K562 (cell line): ENCODE data around the gene LRRC4C. TPM values are rescaled to one million over a fixed set of nuclear protein-coding genes. Genes with fewer than 3 reads are reported as not detected.

Experiments used
- ATAC-seq: fragments of 200-7000 bp; cut with Tn5 transposase; 3 replicates; pipeline ENCODE4 v1.9.1; 2020; ENCODE audit warnings: moderate library complexity
- BruUV-seq: library from RNA; stranded (reverse); fragments of 400-500 nt; replicated peaks from 2 replicates; lab custom pipeline; 2021; lab: Mats Ljungman, UMichigan
- CTCF ChIA-PET: fragments of 300-600 bp; formaldehyde crosslinking; extraction: SDS; loops from one replicate; lab custom pipeline; 2021; ENCODE audit warnings: low intra/inter-chr PET ratio; lab: Yijun Ruan, JAX
- POLR2A ChIA-PET: fragments of 300-600, 350-650 bp; sonication (Branson Sonifier 250); formaldehyde crosslinking; extraction: SDS; loops from one replicate; lab custom pipeline; 2021; ENCODE audit warnings: antibody characterized with exemption, inconsistent platforms; lab: Yijun Ruan, JAX
- DNase-seq, 4 experiments: peaks; one replicate each; pipeline versions ENCODE4 v3.0.0 to v3.0.0-alpha.2; 2011 to 2018; ENCODE audit warnings: low spot score in 3 of 4, mixed read lengths in 3 of 4; ENCODE audit errors: extremely low read depth in 1 of 4
- FAIRE-seq: peaks from 2 replicates; lab custom pipeline; 2011; peaks lifted over from hg19 to GRCh38; lab: Jason Lieb, UNC
- H2AFZ ChIP-seq: 2 replicates; pipeline ENCODE4 v1.6.0; 2011; ENCODE audit warnings: low read depth, low read length, control low read depth, inconsistent platforms
- H3K27ac ChIP-seq: fragments of 200-600 bp; 3 replicates; pipeline ENCODE4 v1.8.0; 2011; ENCODE audit warnings: low read depth, mild to moderate bottlenecking, control low read depth, inconsistent platforms, low read length, moderate library complexity, mixed read lengths; ENCODE audit errors: extremely low read depth
- H3K27me3 ChIP-seq, 2 experiments: fragments of 300-600 bp in 1 of 2; 2 replicates in 1 of 2; 3 replicates in 1 of 2; pipeline versions ENCODE4 v1.6.0 to v1.8.0; 2011; ENCODE audit warnings: inconsistent platforms in 2 of 2, low read length in 2 of 2, mild to moderate bottlenecking in 1 of 2, mixed read lengths in 1 of 2, moderate library complexity in 1 of 2; ENCODE audit not compliant: control insufficient read depth in 2 of 2, insufficient read depth in 2 of 2
- H3K36me3 ChIP-seq: fragments of 300-600 bp; 3 replicates; pipeline ENCODE4 v1.8.0; 2011; ENCODE audit warnings: mild to moderate bottlenecking, low read length, inconsistent platforms; ENCODE audit not compliant: control insufficient read depth, insufficient read depth
- H3K4me1 ChIP-seq, 2 experiments: fragments of 200-600 bp in 1 of 2; replicated peaks in 1 of 2; 2 replicates in 1 of 2; 3 replicates in 1 of 2; pipeline versions ENCODE4 v1.5.1 to v1.8.0; 2011; ENCODE audit warnings: inconsistent platforms in 2 of 2, low read length in 2 of 2, mild to moderate bottlenecking in 1 of 2, mixed read lengths in 1 of 2, moderate library complexity in 1 of 2; ENCODE audit not compliant: control insufficient read depth in 2 of 2, insufficient read depth in 2 of 2
- H3K4me2 ChIP-seq: 2 replicates; pipeline ENCODE4 v1.6.1; 2011; ENCODE audit warnings: low read length, control low read depth, inconsistent platforms, mixed read lengths; ENCODE audit not compliant: insufficient read depth
- H3K4me3 ChIP-seq: fragments of 200-600 bp; sonication (generic), shearing (Covaris generic); 2 replicates; pipeline ENCODE4 v1.5.1; 2016; ENCODE audit warnings: control low read depth, inconsistent platforms
- H3K79me2 ChIP-seq: fragments of 200-600 bp; 3 replicates; pipeline ENCODE4 v1.8.0; 2011; ENCODE audit warnings: low read length, inconsistent platforms; ENCODE audit not compliant: control insufficient read depth, insufficient read depth
- H3K9ac ChIP-seq, 2 experiments: 2 replicates each; pipeline versions ENCODE4 v1.6.0 to v1.6.1; 2011; ENCODE audit warnings: low read depth in 2 of 2, low read length in 2 of 2, control low read depth in 1 of 2, inconsistent platforms in 1 of 2, mild to moderate bottlenecking in 1 of 2, mixed read lengths in 1 of 2; ENCODE audit not compliant: insufficient read depth in 1 of 2
- H3K9me1 ChIP-seq: one replicate; pipeline ENCODE4 v1.6.0; 2011; ENCODE audit warnings: inconsistent platforms, mild to moderate bottlenecking, low read length, moderate library complexity; ENCODE audit not compliant: control insufficient read depth, insufficient read depth
- H3K9me3 ChIP-seq: replicated peaks from 2 replicates; pipeline ENCODE4 v1.5.1; 2011; ENCODE audit warnings: low read depth, low read length, inconsistent platforms; ENCODE audit not compliant: control insufficient read depth, insufficient read depth
- H4K20me1 ChIP-seq: replicated peaks from 2 replicates; pipeline ENCODE4 v1.6.1; 2011; ENCODE audit warnings: low read length, inconsistent platforms, mixed read lengths; ENCODE audit not compliant: control insufficient read depth, insufficient read depth
- NFXL1 ChIP-seq: fragments of 450-650 bp; formaldehyde crosslinking; IDR thresholded peaks from 2 replicates; pipeline ENCODE4 v1.4.0; 2021; ENCODE audit warnings: mild to moderate bottlenecking
- NR0B1 ChIP-seq: fragments of 450-650 bp; IDR thresholded peaks from one replicate; pipeline ENCODE4 v1.6.1; 2018; ENCODE audit warnings: mild to moderate bottlenecking, moderate library complexity; ENCODE audit not compliant: partially characterized antibody
- SLC30A9 ChIP-seq: fragments of 250-450 bp; sonication (Bioruptor Pico); IDR thresholded peaks from 2 replicates; pipeline ENCODE4 v1.8.0; 2022; ENCODE audit warnings: mild to moderate bottlenecking, moderate library complexity
- YY1 ChIP-seq, 3 experiments: IDR thresholded peaks; 2 replicates each; pipeline ENCODE4 v1.6.1; 2011; ENCODE audit warnings: low read length in 2 of 3, mild to moderate bottlenecking in 2 of 3, moderate library complexity in 2 of 3, borderline replicate concordance in 1 of 3, control low read depth in 1 of 3, low read depth in 1 of 3; ENCODE audit not compliant: insufficient read depth in 3 of 3, insufficient replicate concordance in 2 of 3, control insufficient read depth in 1 of 3, insufficient read length in 1 of 3; ENCODE audit errors: extremely low read depth in 1 of 3
- ZNF395 ChIP-seq: fragments of 200-800 bp; sonication (Bioruptor generic); IDR thresholded peaks from 2 replicates; pipeline ENCODE4 v1.6.1; 2017; ENCODE audit warnings: missing genetic modification characterization, missing compliant biosample characterization
- WGBS: fragments of 100-300 bp; shearing (Covaris generic); methylation state at CpG from one replicate; pipeline ENCODE4 v1.1.6; 2016; ENCODE audit warnings: low coverage, mixed read lengths; ENCODE audit not compliant: insufficient coverage; ENCODE audit errors: missing lambda C conversion rate; 5-methylcytosine and 5-hydroxymethylcytosine counted together
- in situ Hi-C: fragments of 300-500 bp; cut with MboI; formaldehyde crosslinking; loops from 4 replicates; pipeline ENCODE4 v1.15.0; 2018; ENCODE audit warnings: inconsistent platforms, mixed read lengths
- intact Hi-C: fragments of 100-400 bp; cut with micrococcal nuclease; formaldehyde crosslinking; loops from 2 replicates; pipeline ENCODE4 v1.14.2; 2022
- polyA plus RNA-seq, 8 experiments: library from polyadenylated mRNA; depleted of rRNA in 4 of 8; stranded (reverse) in 5 of 8; unstranded in 3 of 8; fragments of >200 nt; fragmentation: Nextera tagmentation in 2 of 8; fragmentation: Illumina TruSeq in 1 of 8; extraction: Ambion mirVana in 2 of 8; extraction: Trizol in 1 of 8; gene quantifications; 2 replicates each; pipeline versions ENCODE4 v1.2.1 to v1.2.3, GENCODE V29; 2011 to 2014; ENCODE audit warnings: inconsistent platforms in 1 of 8, missing spikeins in 1 of 8
- total RNA-seq, 7 experiments: library from RNA; depleted of rRNA in 6 of 7; stranded (reverse); fragments of >200 nt in 6 of 7; fragmentation: Illumina TruSeq in 2 of 7; extraction: Trizol in 2 of 7; gene quantifications; 2 replicates each; pipeline versions ENCODE4 v1.2.1 to v1.2.3, GENCODE V29; 2011 to 2021; ENCODE audit warnings: low replicate concordance in 1 of 7

Gene LRRC4C
- total and polyA plus RNA-seq, 9 of the 15 experiments (the other 6 are each of a cell fraction or from before 2014, with no cell fraction given), result not detected

- in situ Hi-C loops, result no loop called here
- DNase-seq, result no peak
Measured at GRCh38 chr11:41508121-41508520, 48.7 kb upstream of the LRRC4C start.

More at GRCh38 chr11:41508121-41508520, 48.7 kb upstream of the LRRC4C start:
- H3K9me3 ChIP-seq, result no peaks in the 10 kb centered on the region
- H3K4me1 ChIP-seq, result no peaks in the 10 kb centered on the region
- FAIRE-seq (no peak), ATAC-seq (no peak)
- no peaks in the 10 kb centered on the region for H3K9me1 ChIP-seq
- no peak overlapping the region for H3K9ac ChIP-seq
- H3K36me3 ChIP-seq, result no peaks in the 10 kb centered on the region
- H3K27me3 ChIP-seq, result no peaks in the 10 kb centered on the region
- no peak overlapping the region for H3K27ac ChIP-seq
- no peak overlapping the region for H2AFZ ChIP-seq
- ChIA-PET CTCF (no interaction called here), POLR2A (no interaction called here)
- H3K4me2 ChIP-seq, result no peak overlapping the region
- no peaks in the 10 kb centered on the region for H4K20me1 ChIP-seq
- intact Hi-C loops, result no loop called here
- 0% methylated on average over 1 of the region's 1 CpG for WGBS
- H3K4me3 ChIP-seq, result no peak overlapping the region
- TF ChIP-seq NFXL1 (CRISPR knock-in tag) (no peak), NR0B1 (no peak), YY1 (IDR thresholded peaks at IDR 0.05; ENCODE audit: borderline replicate concordance in 1 of 3, control insufficient read depth in 1 of 3, extremely low read depth in 1 of 3, insufficient read depth in 3 of 3, insufficient read length in 1 of 3, insufficient replicate concordance in 2 of 3, low read depth in 1 of 3, low read length in 2 of 3) (no peak), SLC30A9 (CRISPR knock-in tag) (no peak), ZNF395 (CRISPR knock-in tag) (no peak)
- no TSS peak for BruUV-seq
- H3K79me2 ChIP-seq, result no peaks in the 10 kb centered on the region
